HL-60 (cell line): Measurements from ENCODE around the gene ARFGAP3.

Source experiments
- DNase-seq, 2 experiments: peaks; one replicate each; pipeline ENCODE4 v3.0.0-alpha.2; 2010 to 2020; ENCODE audit warnings: low read depth in 1 of 2, low spot score in 1 of 2
- H3K27ac ChIP-seq: fragments of 250-450 bp; sonication (Bioruptor Pico); replicated peaks from 2 replicates; pipeline ENCODE4 v1.5.1; 2020; ENCODE audit warnings: mild to moderate bottlenecking, moderate library complexity
- H3K27me3 ChIP-seq: fragments of 250-450 bp; sonication (Bioruptor Pico); 2 replicates; pipeline ENCODE4 v1.5.1; 2021; ENCODE audit warnings: mild to moderate bottlenecking, moderate library complexity; ENCODE audit not compliant: insufficient read depth, poor library complexity, severe bottlenecking
- H3K4me3 ChIP-seq: replicated peaks from 2 replicates; pipeline ENCODE4 v1.5.1; 2011; ENCODE audit warnings: mild to moderate bottlenecking, control low read depth, low read length; ENCODE audit not compliant: insufficient read depth
- CTCF ChIP-seq: IDR thresholded peaks from one replicate; pipeline ENCODE4 v1.5.1; 2011; ENCODE audit warnings: low read length, control low read depth, inconsistent platforms; ENCODE audit not compliant: insufficient read depth
- GABPA ChIP-seq: IDR thresholded peaks from 2 replicates; pipeline ENCODE4 v1.6.1; 2012; ENCODE audit warnings: low read depth
- POLR2AphosphoS5 ChIP-seq: IDR thresholded peaks from 2 replicates; pipeline ENCODE4 v1.6.1; 2012; ENCODE audit warnings: low read depth
- REST ChIP-seq: IDR thresholded peaks from 2 replicates; pipeline ENCODE4 v1.6.1; 2012; ENCODE audit warnings: low read depth; ENCODE audit not compliant: insufficient replicate concordance
- SPI1 ChIP-seq: IDR thresholded peaks from 2 replicates; pipeline ENCODE4 v1.6.1; 2012; ENCODE audit warnings: low read depth, mild to moderate bottlenecking, borderline replicate concordance

Gene ARFGAP3

GRCh38 chr22:42857845-42858481 lies 890 bp upstream of the ARFGAP3 start:
- Histone ChIP-seq H3K27me3 (no peaks in the 10 kb centered on the region), H3K27ac (no peak overlapping the region), H3K4me3 (no peak overlapping the region)
- DNase-seq, result no peak
- TF ChIP-seq REST, result no peak
- TF ChIP-seq GABPA, result no peak
- TF ChIP-seq SPI1, result no peak
- no peak for TF ChIP-seq CTCF
- TF ChIP-seq POLR2AphosphoS5, result no peak

- no peaks in the 10 kb centered on the region for H3K27me3 ChIP-seq
- H3K27ac ChIP-seq, result 0 out of 2 replicates have a peak overlapping the region, but pooled peaks have one; percentile 35
- H3K4me3 ChIP-seq, result peak overlapping the region; percentile 75
- peak; percentile 9 to 28 for DNase-seq
- no peak for TF ChIP-seq SPI1
- no peak for TF ChIP-seq GABPA
- no peak for TF ChIP-seq CTCF
- TF ChIP-seq REST, result no peak
- no peak for TF ChIP-seq POLR2AphosphoS5
Measured at GRCh38 chr22:42856179-42856864, 751 bp downstream of the ARFGAP3 start.

GRCh38 chr22:42855721-42856120 lies 1.4 kb downstream of the ARFGAP3 start:
- DNase-seq, result no peak
- Histone ChIP-seq H3K4me3 (0 out of 2 replicates have a peak overlapping the region, but pooled peaks have one; percentile 75), H3K27ac (no peak overlapping the region), H3K27me3 (no peaks in the 10 kb centered on the region)
- no peak for TF ChIP-seq REST
- TF ChIP-seq SPI1, result no peak
- TF ChIP-seq POLR2AphosphoS5, result no peak
- no peak for TF ChIP-seq CTCF
- TF ChIP-seq GABPA, result no peak
